ENCODE measurements around the gene PKHD1.

The PKHD1 gene

DNA sequence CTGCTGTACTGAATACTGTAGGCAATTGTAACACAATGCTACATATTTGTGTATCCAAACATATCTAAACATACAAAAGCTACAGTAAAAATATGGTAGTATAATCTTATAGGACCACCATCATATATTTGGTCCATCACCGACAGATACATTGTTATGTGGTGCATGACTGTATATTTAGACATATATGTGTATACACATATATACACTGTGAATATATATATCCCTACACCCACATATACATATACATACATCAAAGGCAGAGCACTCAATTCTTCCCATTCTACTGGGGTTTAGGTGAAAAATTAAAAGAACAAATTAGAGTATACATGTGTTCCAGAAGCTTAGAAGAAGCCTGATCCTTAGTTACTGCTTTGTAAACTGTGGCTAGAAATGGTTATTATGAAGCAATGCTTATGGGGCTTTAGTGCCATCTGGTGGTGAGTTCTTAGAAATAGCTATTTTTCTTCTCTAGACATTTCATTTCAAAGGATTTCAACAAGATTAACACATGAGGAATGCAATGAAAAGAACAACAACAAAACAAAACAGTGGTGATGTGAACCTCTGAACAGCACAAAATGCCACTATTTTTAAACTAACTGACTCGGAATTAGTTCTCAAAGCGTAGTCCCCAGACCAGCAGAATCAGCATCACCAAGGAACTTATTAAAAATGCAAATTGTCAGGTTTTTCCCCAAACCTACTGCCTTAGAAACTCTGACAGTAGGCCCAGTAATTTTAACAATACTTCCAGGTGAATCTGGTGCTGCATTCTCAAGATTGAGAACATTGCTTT lies 38.0 kb downstream of the PKHD1 start:
- Histone ChIP-seq H3K4me1 (peaks cover 20% of the 10 kb centered on the region), H3K4me2 (no peak overlapping the region), H3K36me3 (no peaks in the 10 kb centered on the region), H3K4me3 (no peak overlapping the region), H3K27ac (no peak overlapping the region), H4K20me1 (no peaks in the 10 kb centered on the region), H3K27me3 (no peaks in the 10 kb centered on the region), H3K9me3 (no peaks in the 10 kb centered on the region), H3K9ac (no peak overlapping the region)
- no peak for TF ChIP-seq Cebpa-rat (IDR thresholded peaks at IDR 0.05)

DNA sequence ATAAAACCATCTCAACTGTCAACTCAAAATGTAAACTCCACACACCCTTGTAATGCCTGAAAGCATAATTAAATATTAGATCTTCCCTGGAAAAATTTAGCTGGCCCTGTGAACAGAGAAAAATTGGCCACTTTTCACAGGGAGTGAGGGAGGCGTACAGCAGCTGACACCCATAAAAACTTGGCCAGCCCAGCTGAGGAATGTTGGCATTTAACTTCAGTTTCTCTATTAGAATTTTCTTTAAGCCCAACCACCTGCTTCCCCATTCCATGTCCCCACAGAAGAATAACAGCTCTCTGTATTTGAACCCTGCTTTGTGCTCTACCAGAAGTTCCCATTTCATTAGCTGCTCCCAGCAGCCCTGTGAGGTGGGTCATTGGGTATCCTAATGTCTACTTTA lies 41.0 kb downstream of the PKHD1 start:
- no peaks in the 10 kb centered on the region for H4K20me1 ChIP-seq
- H3K4me3 ChIP-seq, result no peak overlapping the region
- H3K27ac ChIP-seq, result no peak overlapping the region
- no peaks in the 10 kb centered on the region for H3K4me1 ChIP-seq
- H3K9ac ChIP-seq, result no peak overlapping the region
- H3K4me2 ChIP-seq, result no peak overlapping the region
- TF ChIP-seq Cebpa-rat (IDR thresholded peaks at IDR 0.05), result no peak
- H3K9me3 ChIP-seq, result no peaks in the 10 kb centered on the region
- H3K27me3 ChIP-seq, result no peaks in the 10 kb centered on the region
- H3K36me3 ChIP-seq, result no peaks in the 10 kb centered on the region

DNA sequence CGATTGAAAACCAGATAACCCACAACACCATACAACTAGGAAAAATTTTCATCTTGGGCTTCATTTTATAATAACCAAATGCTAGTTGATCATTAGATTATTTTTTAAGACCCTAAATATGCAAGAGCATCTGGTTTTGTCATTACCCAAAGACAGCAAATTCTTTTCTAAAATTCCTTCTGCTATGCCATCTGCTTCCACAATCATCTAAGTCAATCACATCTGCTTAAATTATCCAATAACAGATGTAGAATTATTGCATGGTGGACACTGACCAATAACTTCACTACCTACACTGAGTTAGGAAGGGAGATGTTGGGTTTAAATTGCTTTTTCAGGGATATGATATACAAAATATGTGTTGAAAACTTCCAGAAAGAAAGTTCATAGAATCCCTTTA lies 41.9 kb downstream of the PKHD1 start:
- Histone ChIP-seq H3K27me3 (no peaks in the 10 kb centered on the region), H3K4me3 (no peak overlapping the region), H3K9ac (no peak overlapping the region), H3K4me1 (no peaks in the 10 kb centered on the region), H3K4me2 (no peak overlapping the region), H3K27ac (no peak overlapping the region), H3K36me3 (no peaks in the 10 kb centered on the region), H3K9me3 (no peaks in the 10 kb centered on the region; the same call in 1 of the 2 replicates), H4K20me1 (no peaks in the 10 kb centered on the region)
- TF ChIP-seq Cebpa-rat (IDR thresholded peaks at IDR 0.05), result no peak

DNA sequence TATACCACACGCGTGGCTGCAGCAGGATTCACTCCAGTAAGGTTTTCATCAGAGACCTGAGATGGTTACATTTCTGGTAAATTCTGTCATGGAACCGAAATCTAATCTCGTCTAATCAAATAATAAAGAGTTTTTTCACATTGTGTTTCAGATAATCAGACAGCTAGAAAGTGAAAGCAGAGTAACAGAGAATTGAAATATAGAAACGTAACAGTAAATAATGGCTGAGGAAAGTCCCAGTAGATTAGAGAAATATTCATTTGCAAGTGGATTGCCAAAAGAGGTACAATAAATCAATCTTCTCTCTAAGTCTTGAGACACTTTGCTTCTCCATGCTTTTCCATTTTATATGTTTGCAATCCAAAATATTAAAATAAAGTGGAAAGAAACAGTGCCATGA lies 42.4 kb downstream of the PKHD1 start:
- H3K4me3 ChIP-seq, result no peak overlapping the region
- H3K9ac ChIP-seq, result no peak overlapping the region
- H3K27ac ChIP-seq, result no peak overlapping the region
- no peak overlapping the region for H3K4me2 ChIP-seq
- H4K20me1 ChIP-seq, result no peaks in the 10 kb centered on the region
- no peak for TF ChIP-seq Cebpa-rat (IDR thresholded peaks at IDR 0.05)
- H3K27me3 ChIP-seq, result no peaks in the 10 kb centered on the region
- no peaks in the 10 kb centered on the region for H3K4me1 ChIP-seq
- no peaks in the 10 kb centered on the region for H3K36me3 ChIP-seq
- no peaks in the 10 kb centered on the region; the same call in 1 of the 2 replicates for H3K9me3 ChIP-seq

DNA sequence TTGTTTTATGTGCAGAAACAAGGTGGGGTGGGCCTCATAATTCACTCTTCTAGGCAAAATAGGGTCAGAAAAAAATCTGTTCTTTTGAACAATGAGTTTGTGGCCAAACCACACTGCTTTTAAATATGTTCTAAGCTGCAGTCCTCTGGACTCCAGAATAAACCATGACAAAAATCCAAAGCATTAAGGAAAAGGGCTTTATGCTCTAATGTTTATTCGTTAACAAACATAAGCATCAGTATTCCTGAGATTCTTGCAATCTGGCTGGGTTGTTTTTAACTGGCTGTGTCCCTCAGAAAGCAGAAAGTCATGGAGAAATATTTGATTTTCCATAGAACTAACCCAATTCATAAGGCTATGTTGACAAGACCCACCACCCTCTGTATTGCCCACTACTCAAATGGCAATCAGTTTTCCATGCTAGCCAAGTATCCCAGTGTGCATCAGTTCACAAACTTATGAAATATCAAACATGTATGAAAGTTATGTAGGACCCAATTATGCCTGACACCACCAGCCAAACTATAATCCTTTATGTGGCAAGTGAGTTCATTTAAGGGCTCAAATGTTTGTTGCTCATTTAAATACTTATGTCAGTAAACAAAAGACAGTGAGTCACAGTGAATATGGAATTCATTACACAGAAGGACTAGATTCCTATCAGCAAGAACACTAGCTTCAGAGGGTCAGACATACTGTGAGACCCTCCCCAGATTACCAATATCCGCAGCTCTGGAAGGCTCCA lies 45.1 kb downstream of the PKHD1 start:
- no peak for TF ChIP-seq Cebpa-rat (IDR thresholded peaks at IDR 0.05)
- H3K9ac ChIP-seq, result no peak overlapping the region
- H3K4me2 ChIP-seq, result no peak overlapping the region
- H3K4me1 ChIP-seq, result no peaks in the 10 kb centered on the region
- H3K36me3 ChIP-seq, result no peaks in the 10 kb centered on the region
- H3K9me3 ChIP-seq, result no peaks in the 10 kb centered on the region; the same call in 1 of the 2 replicates
- H4K20me1 ChIP-seq, result no peaks in the 10 kb centered on the region
- H3K27ac ChIP-seq, result no peak overlapping the region
- no peak overlapping the region for H3K4me3 ChIP-seq
- no peaks in the 10 kb centered on the region for H3K27me3 ChIP-seq

DNA sequence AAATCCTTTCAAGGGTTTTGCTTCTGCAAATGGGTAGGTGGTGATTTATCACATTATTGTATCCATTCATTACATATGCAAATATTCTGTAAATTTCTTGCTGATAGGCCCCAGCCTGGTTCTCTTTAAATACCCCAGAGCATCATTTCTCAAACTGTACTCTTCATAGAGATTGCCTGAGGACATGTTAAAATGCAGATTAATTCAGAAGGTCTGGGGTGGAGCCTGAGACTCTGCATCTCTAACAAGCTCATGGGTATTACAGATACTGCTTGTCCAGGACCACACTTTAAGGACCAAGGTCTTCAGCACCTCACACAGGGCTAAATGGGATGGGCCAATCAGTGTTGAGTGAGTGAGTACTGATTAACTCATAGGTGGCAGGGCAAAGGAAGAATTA lies 46.3 kb downstream of the PKHD1 start:
- Histone ChIP-seq H3K27me3 (no peaks in the 10 kb centered on the region), H3K27ac (no peak overlapping the region), H3K9ac (no peak overlapping the region), H4K20me1 (no peaks in the 10 kb centered on the region), H3K36me3 (no peaks in the 10 kb centered on the region), H3K4me2 (no peak overlapping the region), H3K9me3 (no peaks in the 10 kb centered on the region; the same call in 1 of the 2 replicates), H3K4me3 (no peak overlapping the region), H3K4me1 (no peaks in the 10 kb centered on the region)
- no peak for TF ChIP-seq Cebpa-rat (IDR thresholded peaks at IDR 0.05)

DNA sequence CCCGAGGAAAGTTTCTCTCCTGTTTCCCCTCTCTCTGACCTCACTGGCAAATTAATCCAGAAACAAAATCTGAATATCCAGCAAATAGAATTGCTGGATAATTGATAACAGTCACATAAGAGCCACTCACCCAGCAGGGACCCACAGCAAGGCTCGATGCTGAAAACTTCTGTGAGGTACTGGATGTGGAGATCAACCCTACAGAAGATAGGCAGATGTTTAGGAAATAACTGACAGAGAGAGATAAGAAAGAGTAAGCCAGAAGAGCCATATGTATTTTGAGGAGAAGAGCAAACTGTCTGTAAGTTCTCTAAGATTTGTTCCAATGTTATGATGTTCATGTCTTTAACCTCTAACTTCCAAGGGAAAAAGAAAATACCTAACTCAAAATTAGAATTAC lies 59.7 kb downstream of the PKHD1 start:
- H3K4me3 ChIP-seq, result no peak overlapping the region
- H3K27me3 ChIP-seq, result no peaks in the 10 kb centered on the region
- no peak overlapping the region for H3K4me2 ChIP-seq
- no peaks in the 10 kb centered on the region for H3K4me1 ChIP-seq
- H3K9me3 ChIP-seq, result peaks cover 2% of the 10 kb centered on the region
- no peak overlapping the region for H3K27ac ChIP-seq
- TF ChIP-seq Cebpa-rat (IDR thresholded peaks at IDR 0.05), result no peak
- H4K20me1 ChIP-seq, result no peaks in the 10 kb centered on the region
- no peaks in the 10 kb centered on the region for H3K36me3 ChIP-seq
- no peak overlapping the region for H3K9ac ChIP-seq

DNA sequence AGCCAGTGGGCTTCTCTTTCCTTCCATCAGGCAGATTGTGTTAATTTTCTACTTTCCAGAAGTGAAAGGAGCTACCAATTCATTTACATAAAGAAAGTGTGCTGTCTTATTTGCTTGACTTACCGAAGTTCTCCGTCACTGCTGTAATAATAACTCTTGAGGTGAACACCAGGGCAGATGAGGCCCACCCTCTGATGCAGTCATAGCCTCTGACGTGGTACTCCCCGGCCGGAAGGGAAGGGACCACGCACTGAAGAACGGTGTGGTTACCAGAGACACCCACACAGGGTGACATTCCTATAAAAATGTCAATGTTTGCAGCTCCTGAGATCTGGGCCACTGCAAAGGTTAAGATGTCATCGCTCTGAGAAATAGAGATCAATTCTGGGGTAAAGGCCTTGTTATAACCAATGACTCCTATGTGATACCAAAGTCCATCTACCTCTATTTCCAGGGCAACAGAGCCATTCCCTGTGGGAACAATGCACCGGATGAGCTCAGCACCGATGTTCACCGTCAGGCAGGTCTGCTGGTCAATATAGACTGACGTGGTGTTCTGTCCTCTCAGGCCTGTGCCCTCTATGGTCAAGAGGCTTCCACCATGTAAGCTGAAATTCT lies 62.9 kb downstream of the PKHD1 start:
- H3K4me2 ChIP-seq, result no peak overlapping the region
- TF ChIP-seq Cebpa-rat (IDR thresholded peaks at IDR 0.05), result no peak
- H3K36me3 ChIP-seq, result no peaks in the 10 kb centered on the region
- no peak overlapping the region for H3K4me3 ChIP-seq
- no peaks in the 10 kb centered on the region for H4K20me1 ChIP-seq
- H3K4me1 ChIP-seq, result no peaks in the 10 kb centered on the region
- H3K9me3 ChIP-seq, result no peaks in the 10 kb centered on the region
- H3K9ac ChIP-seq, result no peak overlapping the region
- no peak overlapping the region for H3K27ac ChIP-seq
- H3K27me3 ChIP-seq, result no peaks in the 10 kb centered on the region

DNA sequence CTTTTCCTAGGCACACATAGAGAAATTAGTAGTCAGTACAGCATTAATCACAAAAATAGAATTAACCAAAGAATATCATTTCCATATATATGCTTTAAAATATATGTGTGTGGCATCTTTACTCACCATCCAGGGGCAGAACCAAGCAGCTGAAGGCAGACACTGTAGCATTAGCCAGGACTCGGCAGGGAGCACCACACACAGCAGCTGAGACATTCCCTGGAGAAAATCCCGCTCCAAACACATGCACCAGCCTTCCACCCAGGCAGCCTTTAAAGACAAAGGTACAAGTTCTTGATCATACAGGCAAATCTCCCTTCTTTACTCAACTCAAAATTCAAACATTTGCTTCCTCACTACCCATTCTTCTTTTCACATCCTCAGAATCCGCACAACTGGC lies 64.7 kb downstream of the PKHD1 start:
- no peaks in the 10 kb centered on the region for H3K27me3 ChIP-seq
- TF ChIP-seq Cebpa-rat (IDR thresholded peaks at IDR 0.05), result no peak
- H3K4me2 ChIP-seq, result no peak overlapping the region
- H3K27ac ChIP-seq, result no peak overlapping the region
- H3K4me3 ChIP-seq, result no peak overlapping the region
- no peaks in the 10 kb centered on the region for H4K20me1 ChIP-seq
- H3K36me3 ChIP-seq, result no peaks in the 10 kb centered on the region
- H3K9me3 ChIP-seq, result no peaks in the 10 kb centered on the region
- no peaks in the 10 kb centered on the region for H3K4me1 ChIP-seq
- no peak overlapping the region for H3K9ac ChIP-seq
